T-helper 1 cell (primary cell): ENCODE measurements around the gene SLC9C1.

ENCODE experiments used
- DNase-seq, 5 donors: peaks; one replicate each; pipeline ENCODE4 v3.0.0-alpha.2; 2012 to 2020

The SLC9C1 gene

DNA sequence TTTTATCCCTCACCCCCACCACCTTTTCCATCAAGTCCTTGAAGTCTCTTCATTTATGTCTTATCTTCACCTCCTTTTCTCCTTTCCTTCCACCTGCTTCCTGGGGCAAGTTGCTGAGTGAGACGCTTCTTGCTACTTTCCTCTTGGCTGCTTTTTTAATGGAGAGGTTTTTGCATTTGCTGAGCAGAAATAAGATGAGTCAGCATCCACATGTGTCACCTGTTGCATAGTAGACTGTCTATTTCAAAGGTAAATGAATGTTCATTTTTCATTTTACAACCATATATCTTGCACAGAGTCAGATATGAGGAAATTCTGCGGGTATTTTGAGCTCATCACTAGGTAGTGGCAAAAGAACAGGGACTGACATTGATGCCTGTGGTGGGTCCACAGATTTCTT lies 189.2 kb downstream of the SLC9C1 start:
- no peak for DNase-seq

DNA sequence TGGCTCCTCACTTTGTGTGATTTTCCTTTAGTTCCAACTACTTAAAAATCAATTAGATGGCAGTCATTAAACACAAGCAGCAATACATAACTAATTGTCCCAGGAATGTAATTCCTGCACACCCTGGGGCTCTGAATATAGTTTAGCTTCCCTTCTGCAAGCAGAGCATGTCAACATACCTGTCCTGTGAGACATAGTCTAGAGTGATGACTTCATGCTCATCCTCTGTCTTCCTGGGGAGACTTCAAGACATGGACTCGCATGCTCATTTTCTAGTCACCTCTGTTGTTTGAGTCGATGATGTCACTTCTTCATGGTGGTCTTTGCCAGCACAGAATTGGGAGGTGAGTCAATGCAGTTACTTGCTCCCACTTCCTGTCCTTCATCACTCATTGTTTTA lies 192.1 kb downstream of the SLC9C1 start:
- DNase-seq: no peak

DNA sequence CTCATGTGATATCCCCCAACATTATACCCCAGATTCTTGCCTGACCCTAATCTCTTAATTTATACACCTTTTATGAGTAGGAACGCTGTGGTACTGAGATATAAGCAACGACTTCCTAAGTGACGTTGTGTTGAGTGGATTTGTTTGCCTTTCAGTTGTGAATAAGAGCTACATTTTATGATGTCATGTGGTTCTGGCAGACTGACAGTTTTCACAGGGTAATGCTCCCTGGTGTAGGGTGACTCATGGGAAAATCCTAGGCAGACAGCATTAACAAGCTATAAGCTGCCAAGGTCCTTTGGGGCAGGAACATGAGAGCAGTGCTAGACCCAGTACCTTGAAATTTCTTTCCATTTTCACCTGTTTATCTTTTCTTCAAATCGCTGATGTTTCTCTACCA lies 196.6 kb downstream of the SLC9C1 start:
- no peak for DNase-seq

DNA sequence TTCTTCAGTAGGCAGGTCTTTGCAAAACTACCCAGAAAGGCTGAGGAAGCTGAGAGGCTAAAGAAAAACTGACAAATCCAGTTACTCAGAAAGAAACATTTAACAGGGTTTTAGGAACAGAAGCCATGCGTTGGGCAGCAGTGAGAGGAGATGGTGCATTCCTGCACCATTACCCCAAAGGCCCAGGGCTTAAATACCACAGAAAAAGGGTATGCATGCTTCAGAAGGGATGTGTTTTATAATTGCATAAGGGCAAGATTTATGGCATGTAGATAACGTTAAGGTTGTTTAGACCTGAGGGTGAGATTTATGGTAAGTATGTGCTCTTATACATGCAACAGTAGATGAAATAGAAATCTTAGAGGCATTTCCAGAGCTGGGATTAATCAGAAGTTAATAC lies 197.8 kb downstream of the SLC9C1 start:
- DNase-seq: no peak

DNA sequence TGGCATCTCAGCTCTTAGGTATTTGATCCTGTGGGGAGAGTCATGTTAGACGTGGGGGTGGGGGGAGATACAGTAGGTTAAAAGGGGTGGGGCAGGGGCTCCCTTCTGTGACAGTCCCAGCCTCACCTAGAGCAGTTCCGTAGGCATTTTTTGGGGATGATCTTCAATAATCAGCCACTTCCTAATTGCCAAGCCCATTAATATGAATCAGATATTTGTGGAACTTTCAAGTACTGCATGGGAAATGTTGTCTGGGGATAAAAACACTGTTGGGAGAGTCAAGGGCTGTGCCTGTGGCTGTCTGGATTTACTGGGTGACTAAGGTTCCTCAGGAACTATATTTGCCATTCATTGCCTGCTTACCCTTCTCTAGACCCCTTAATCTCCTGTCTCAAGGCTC lies 198.3 kb downstream of the SLC9C1 start:
- no peak for DNase-seq

DNA sequence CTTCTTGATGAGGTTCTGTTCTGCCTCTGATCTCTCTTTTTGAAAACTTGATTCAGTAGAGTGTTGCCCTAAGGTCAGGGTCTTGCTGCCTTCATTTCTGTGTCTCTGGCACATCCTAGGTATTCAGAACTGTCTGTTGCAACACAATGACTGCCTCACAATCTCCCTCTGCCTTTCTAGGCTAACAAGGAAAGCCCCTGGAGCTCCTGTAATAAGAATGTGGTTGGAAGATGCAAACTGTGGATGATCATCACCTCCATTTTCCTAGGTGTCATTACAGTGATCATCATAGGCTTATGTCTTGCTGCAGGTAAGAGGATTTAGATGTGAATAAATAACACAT lies 200.9 kb downstream of the SLC9C1 start:
- DNase-seq: no peak

DNA sequence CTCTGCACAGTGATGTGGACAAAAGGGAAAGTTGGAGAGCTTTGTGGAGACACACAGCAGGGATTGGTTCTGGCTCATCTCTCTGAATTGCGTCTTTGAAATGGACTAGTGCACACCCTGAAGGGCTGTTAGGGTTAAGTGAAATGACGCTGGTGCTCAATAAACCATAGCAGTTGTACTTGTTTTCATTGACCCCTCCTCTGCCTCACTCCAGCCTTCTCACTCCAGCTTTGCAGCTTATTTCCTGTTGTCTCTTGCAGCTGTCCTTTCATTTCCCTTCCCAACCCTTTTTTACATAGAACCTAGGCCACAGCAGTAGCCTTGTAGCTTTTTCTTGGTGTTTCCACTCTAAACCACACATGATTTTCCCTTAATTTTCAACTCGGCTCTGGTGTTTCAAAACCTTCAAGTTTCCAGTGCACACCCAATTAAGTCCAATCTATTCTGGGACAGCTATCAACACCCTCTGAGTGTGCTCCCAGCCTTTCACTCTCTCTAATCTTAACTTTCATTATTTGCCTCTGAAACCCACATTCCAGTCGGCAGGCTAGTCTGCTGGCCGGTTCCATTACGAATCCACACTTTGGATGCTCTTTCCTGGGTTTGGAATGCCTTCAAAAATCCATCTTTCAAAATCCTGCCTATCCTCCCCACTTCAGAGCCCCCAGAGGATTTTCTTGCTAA lies 201.4 kb downstream of the SLC9C1 start:
- no peak for DNase-seq

DNA sequence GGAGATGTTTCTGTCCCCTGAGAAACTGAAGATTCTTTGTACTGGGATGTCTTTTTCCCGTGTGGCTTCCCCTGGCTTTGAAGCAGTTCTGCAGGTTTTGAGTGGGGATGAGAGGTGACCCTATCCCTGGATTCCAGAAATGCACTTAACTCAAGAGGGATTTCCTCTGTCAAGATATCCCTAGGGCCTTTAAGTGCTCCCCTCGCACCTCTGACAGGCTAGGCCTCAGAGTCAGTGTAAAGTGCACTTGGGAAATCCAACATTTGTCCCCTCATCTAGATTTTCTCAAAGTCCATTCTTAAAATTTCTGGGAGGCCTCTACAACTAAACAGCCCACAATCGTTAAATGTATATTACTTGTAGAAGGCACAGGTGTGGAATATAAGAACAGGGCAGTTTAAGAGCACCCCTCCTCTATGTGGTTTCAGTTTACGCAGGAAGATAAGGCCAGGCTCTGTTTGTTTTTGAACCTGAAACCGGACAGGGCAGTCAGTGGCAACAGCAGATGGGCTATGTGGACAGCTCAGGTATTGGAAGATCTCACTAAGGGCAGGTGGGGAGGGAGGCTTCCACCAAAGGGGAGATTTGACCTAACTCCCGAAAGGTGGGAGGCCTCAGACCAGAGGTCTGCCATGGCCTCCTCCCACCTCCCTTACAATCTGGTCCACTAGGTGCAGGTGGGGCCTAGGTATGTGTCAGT lies 203.0 kb downstream of the SLC9C1 start:
- DNase-seq: no peak
